K562 (cell line): ENCODE data around the gene TRIM33. TPM values are rescaled to one million over a fixed set of nuclear protein-coding genes. Genes with fewer than 3 reads are reported as not detected.

Experiments used
- ARID4B ChIP-seq: sonication (generic); formaldehyde crosslinking; IDR thresholded peaks from 2 replicates; pipeline ENCODE4 v1.8.0; 2022; ENCODE audit warnings: mild to moderate bottlenecking, missing genetic modification reagents
- BRCA1 ChIP-seq, 2 experiments: fragments of 450-650 bp in 1 of 2; sonication (generic) in 1 of 2; formaldehyde crosslinking in 1 of 2; IDR thresholded peaks; 2 replicates each; pipeline versions ENCODE4 v1.5.0 to v1.6.1; 2017 to 2020; ENCODE audit warnings: mild to moderate bottlenecking in 1 of 2, missing genetic modification reagents in 1 of 2
- E2F6 ChIP-seq, 2 experiments: IDR thresholded peaks; 2 replicates each; pipeline ENCODE4 v1.6.1; 2011; ENCODE audit warnings: borderline replicate concordance in 1 of 2, control low read depth in 1 of 2, low read depth in 1 of 2, low read length in 1 of 2, mild to moderate bottlenecking in 1 of 2, mixed read lengths in 1 of 2, moderate library complexity in 1 of 2; ENCODE audit not compliant: insufficient read depth in 1 of 2, insufficient read length in 1 of 2, poor library complexity in 1 of 2, severe bottlenecking in 1 of 2; ENCODE audit errors: extremely low read depth in 1 of 2
- FOXJ2 ChIP-seq: fragments of 200-800 bp; sonication (Bioruptor generic); IDR thresholded peaks from 2 replicates; pipeline ENCODE4 v1.6.1; 2016; ENCODE audit warnings: missing genetic modification characterization, missing compliant biosample characterization
- NEUROD1 ChIP-seq: fragments of 150-350 bp; IDR thresholded peaks from 2 replicates; pipeline ENCODE4 v1.6.1; 2014; ENCODE audit warnings: borderline replicate concordance, low read length, low read depth; ENCODE audit not compliant: partially characterized antibody
- RBM22 ChIP-seq: fragments of 200-400 bp; formaldehyde crosslinking; IDR thresholded peaks from 2 replicates; pipeline ENCODE4 v1.6.1; 2018; ENCODE audit warnings: low read length, low read depth; ENCODE audit not compliant: poor library complexity, severe bottlenecking
- RCOR1 ChIP-seq, 2 experiments: IDR thresholded peaks; 2 replicates each; pipeline ENCODE4 v1.6.1; 2012; ENCODE audit warnings: low read depth in 2 of 2, low read length in 2 of 2, borderline replicate concordance in 1 of 2, improper control_type of control experiment in 1 of 2
- RNF219 ChIP-seq: fragments of 250-450 bp; sonication (Bioruptor Pico); IDR thresholded peaks from 2 replicates; pipeline ENCODE4 v1.5.0; 2022; ENCODE audit warnings: mild to moderate bottlenecking
- SFPQ ChIP-seq: fragments of 200-400 bp; formaldehyde crosslinking; IDR thresholded peaks from 2 replicates; pipeline ENCODE4 v1.6.1; 2017; ENCODE audit warnings: mild to moderate bottlenecking, low read depth, low read length, moderate library complexity
- SPI1 ChIP-seq: IDR thresholded peaks from 2 replicates; pipeline ENCODE4 v1.6.1; 2011; ENCODE audit warnings: low read depth, low read length, control low read depth, borderline replicate concordance
- ZFP1 ChIP-seq: fragments of 450-650 bp; formaldehyde crosslinking; IDR thresholded peaks from 2 replicates; pipeline ENCODE4 v1.4.0; 2020; ENCODE audit warnings: mild to moderate bottlenecking, mixed read lengths
- ZFPM2 ChIP-seq: fragments of 250-450 bp; sonication (Bioruptor Pico); IDR thresholded peaks from 2 replicates; pipeline ENCODE4 v1.5.1; 2022; ENCODE audit warnings: mild to moderate bottlenecking
- ZNF134 ChIP-seq: fragments of 250-450 bp; sonication (Bioruptor Pico); conservative IDR thresholded peaks from 2 replicates; pipeline ENCODE4 v1.4.0; 2020
- ZNF311 ChIP-seq: fragments of 250-450 bp; sonication (Bioruptor Pico); IDR thresholded peaks from 2 replicates; pipeline ENCODE4 v1.4.0; 2020; ENCODE audit warnings: mild to moderate bottlenecking, moderate library complexity
- polyA plus RNA-seq, 8 experiments: library from polyadenylated mRNA; depleted of rRNA in 4 of 8; stranded (reverse) in 5 of 8; unstranded in 3 of 8; fragments of >200 nt; fragmentation: Nextera tagmentation in 2 of 8; fragmentation: Illumina TruSeq in 1 of 8; extraction: Ambion mirVana in 2 of 8; extraction: Trizol in 1 of 8; gene quantifications; 2 replicates each; pipeline versions ENCODE4 v1.2.1 to v1.2.3, GENCODE V29; 2011 to 2014; ENCODE audit warnings: inconsistent platforms in 1 of 8, missing spikeins in 1 of 8
- total RNA-seq, 7 experiments: library from RNA; depleted of rRNA in 6 of 7; stranded (reverse); fragments of >200 nt in 6 of 7; fragmentation: Illumina TruSeq in 2 of 7; extraction: Trizol in 2 of 7; gene quantifications; 2 replicates each; pipeline versions ENCODE4 v1.2.1 to v1.2.3, GENCODE V29; 2011 to 2021; ENCODE audit warnings: low replicate concordance in 1 of 7

TRIM33 gene
- total and polyA plus RNA-seq, 9 of the 15 experiments (the other 6 are each of a cell fraction or from before 2014, with no cell fraction given) = 9.3 to 58.4 (median 40.2) TPM

GRCh38 chr1:114379987-114380386, 131.0 kb downstream of the TRIM33 start (continued):
- TF ChIP-seq FOXJ2 (tag) (0 out of 2 replicates have a peak, but pooled peaks have one; percentile 27), BRCA1 (IDR thresholded peaks at IDR 0.05) (no peak), BRCA1 (CRISPR knock-in tag; IDR thresholded peaks at IDR 0.05) (no peak), ZNF134 (CRISPR knock-in tag) (0 out of 2 replicates have a peak, but pooled peaks have one; percentile 63), ARID4B (CRISPR knock-in tag) (no peak), NEUROD1 (peak; percentile 95), SPI1 (peak; percentile 97), E2F6 (IDR thresholded peaks at IDR 0.05; ENCODE audit: borderline replicate concordance in 1 of 2, extremely low read depth in 1 of 2, insufficient read depth in 1 of 2, insufficient read length in 1 of 2, low read depth in 1 of 2, low read length in 1 of 2, poor library complexity in 1 of 2, severe bottlenecking in 1 of 2) (no peak), RBM22 (no peak), ZNF311 (CRISPR knock-in tag) (peak; percentile 80; the same call in 1 of the 2 replicates), SFPQ (no peak), ZFP1 (no peak), RNF219 (0 out of 2 replicates have a peak, but pooled peaks have one; percentile 11), ZFPM2 (0 out of 2 replicates have a peak, but pooled peaks have one; percentile 54), RCOR1 (IDR thresholded peaks at IDR 0.05; ENCODE audit: borderline replicate concordance in 1 of 2, low read depth in 2 of 2, low read length in 2 of 2) (peak; percentile 100)
